ENCODE measurements around the gene CCDC141.

The CCDC141 gene

DNA sequence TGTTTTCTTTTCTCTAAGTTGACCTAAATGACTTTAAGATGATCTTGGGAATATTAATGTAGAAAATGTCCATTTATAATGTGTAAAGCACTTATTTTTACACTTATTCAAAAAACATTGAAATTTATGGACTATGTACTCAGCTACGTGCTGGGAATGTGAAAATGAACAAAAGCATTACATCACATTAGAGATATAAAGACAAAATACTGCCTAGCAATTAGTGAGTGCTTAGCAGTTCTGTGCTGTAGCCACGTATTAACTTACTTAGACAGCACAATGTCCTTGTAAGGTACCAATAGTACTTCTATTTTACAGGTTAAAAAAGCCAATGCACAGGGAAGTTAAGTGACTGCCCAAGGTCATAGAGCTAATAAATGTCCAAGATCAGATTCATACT lies 138.9 kb downstream of the CCDC141 start:
- Histone ChIP-seq H3K9me3 (ENCODE audit: severe bottlenecking) (no peaks in the 10 kb centered on the region), H3K4me3 (ENCODE audit: low read depth, low read length) (no peak overlapping the region), H3K27me3 (ENCODE audit: insufficient read depth, low read depth, severe bottlenecking) (no peaks in the 10 kb centered on the region), H3K27ac (peak overlapping the region; percentile 70), H3K36me3 (no peaks in the 10 kb centered on the region)
- no peak for DNase-seq
- TF ChIP-seq, protein P1, sequence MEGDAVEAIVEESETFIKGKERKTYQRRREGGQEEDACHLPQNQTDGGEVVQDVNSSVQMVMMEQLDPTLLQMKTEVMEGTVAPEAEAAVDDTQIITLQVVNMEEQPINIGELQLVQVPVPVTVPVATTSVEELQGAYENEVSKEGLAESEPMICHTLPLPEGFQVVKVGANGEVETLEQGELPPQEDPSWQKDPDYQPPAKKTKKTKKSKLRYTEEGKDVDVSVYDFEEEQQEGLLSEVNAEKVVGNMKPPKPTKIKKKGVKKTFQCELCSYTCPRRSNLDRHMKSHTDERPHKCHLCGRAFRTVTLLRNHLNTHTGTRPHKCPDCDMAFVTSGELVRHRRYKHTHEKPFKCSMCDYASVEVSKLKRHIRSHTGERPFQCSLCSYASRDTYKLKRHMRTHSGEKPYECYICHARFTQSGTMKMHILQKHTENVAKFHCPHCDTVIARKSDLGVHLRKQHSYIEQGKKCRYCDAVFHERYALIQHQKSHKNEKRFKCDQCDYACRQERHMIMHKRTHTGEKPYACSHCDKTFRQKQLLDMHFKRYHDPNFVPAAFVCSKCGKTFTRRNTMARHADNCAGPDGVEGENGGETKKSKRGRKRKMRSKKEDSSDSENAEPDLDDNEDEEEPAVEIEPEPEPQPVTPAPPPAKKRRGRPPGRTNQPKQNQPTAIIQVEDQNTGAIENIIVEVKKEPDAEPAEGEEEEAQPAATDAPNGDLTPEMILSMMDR (IDR thresholded peaks at IDR 0.05; ENCODE audit: low read depth, low read length) = no peak

DNA sequence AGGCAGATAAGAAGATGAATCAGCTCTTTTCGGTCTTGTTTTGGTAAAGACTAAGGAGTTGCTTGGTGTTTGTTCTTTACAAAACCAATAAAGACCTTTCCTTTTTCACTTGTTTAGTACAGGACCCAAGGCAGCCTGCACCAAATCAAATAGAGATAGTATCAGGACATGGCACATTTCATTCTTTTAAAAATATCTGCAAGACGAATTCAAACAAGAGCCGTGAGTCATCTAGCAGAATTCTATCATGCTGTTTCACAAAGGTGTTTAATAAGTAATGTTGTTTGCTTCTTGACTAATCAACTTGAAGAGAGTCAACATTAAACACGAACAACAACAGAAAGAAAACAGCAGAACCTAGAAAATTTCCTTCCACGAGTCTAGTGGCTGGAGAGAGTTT lies 139.9 kb downstream of the CCDC141 start:
- Histone ChIP-seq H3K27ac (peak overlapping the region; percentile 70), H3K36me3 (no peaks in the 10 kb centered on the region), H3K4me3 (ENCODE audit: low read depth, low read length) (no peak overlapping the region), H3K9me3 (ENCODE audit: severe bottlenecking) (no peaks in the 10 kb centered on the region), H3K27me3 (ENCODE audit: insufficient read depth, low read depth, severe bottlenecking) (no peaks in the 10 kb centered on the region)
- TF ChIP-seq, protein P1 (IDR thresholded peaks at IDR 0.05; ENCODE audit: low read depth, low read length) = no peak
- DNase-seq = no peak

DNA sequence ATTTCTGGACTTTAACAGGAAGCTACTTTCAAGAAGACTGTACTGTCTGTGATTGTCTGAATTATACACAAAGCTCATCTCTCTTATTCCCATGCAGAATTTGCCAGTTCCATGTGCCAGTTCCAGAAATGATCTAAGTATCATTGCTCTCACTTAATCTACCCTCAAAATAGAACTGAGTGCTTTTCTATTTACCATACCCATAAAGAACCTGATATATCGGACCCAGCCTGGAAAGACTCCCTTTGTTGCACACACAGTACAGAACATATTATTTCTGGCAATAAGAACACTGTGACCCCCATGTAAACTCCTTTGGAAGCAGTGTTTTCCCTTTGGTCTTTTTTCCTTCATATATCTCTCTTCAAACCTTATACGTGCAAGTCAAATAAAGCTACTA lies 140.4 kb downstream of the CCDC141 start:
- no peak overlapping the region for H3K4me3 ChIP-seq (ENCODE audit: low read depth, low read length)
- TF ChIP-seq, protein P1 (IDR thresholded peaks at IDR 0.05; ENCODE audit: low read depth, low read length) = no peak
- no peaks in the 10 kb centered on the region for H3K9me3 ChIP-seq (ENCODE audit: severe bottlenecking)
- no peaks in the 10 kb centered on the region for H3K27me3 ChIP-seq (ENCODE audit: insufficient read depth, low read depth, severe bottlenecking)
- H3K27ac ChIP-seq = peak overlapping the region; percentile 70
- DNase-seq = no peak
- H3K36me3 ChIP-seq = no peaks in the 10 kb centered on the region

DNA sequence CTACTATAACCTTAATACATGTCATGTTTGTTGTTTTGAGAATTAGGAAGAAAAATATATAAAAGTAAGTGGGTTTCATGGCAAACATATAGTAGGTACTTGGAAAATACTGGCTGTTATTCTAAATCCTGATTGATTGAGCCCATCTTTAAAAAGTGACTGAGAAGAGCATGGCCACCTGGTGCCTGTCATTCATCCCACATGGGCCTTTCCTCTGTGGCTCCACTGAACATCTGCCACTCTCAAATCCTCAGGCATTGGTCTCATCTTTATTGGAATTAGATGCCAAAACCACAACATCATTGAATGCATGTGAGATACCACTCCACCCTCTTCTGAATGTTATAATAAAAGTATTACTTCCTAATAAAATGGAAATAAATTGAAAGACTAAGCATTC lies 141.1 kb downstream of the CCDC141 start:
- DNase-seq = peak; percentile 80
- Histone ChIP-seq H3K27me3 (ENCODE audit: insufficient read depth, low read depth, severe bottlenecking) (no peaks in the 10 kb centered on the region), H3K27ac (peak overlapping the region; percentile 91), H3K36me3 (no peaks in the 10 kb centered on the region), H3K9me3 (ENCODE audit: severe bottlenecking) (no peaks in the 10 kb centered on the region), H3K4me3 (ENCODE audit: low read depth, low read length) (no peak overlapping the region)
- TF ChIP-seq, protein P1 (IDR thresholded peaks at IDR 0.05; ENCODE audit: low read depth, low read length) = no peak

DNA sequence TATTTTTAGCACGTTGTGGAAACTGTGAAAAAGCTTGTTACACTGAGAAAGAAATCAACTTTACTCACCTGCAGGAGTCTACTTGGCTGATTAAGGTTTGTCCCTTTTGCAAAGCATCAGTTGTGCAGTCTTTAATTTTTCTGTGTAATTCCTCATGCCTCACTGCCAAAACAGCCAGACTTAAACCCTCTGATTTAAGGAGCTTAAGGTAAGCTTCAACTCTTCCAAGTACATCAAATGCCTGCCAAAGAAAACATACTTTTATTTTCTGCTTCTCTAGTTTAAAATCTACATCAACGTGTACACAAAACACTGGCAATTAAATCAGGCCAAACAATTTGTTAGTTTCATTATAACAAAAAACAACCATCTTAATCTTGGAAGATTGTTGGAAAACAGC lies 144.7 kb downstream of the CCDC141 start:
- Histone ChIP-seq H3K36me3 (no peaks in the 10 kb centered on the region; the same call in 1 of the 2 replicates), H3K9me3 (ENCODE audit: severe bottlenecking) (peaks cover 6% of the 10 kb centered on the region), H3K27ac (peak overlapping the region; percentile 91), H3K4me3 (ENCODE audit: low read depth, low read length) (peak overlapping the region; percentile 48), H3K27me3 (ENCODE audit: insufficient read depth, low read depth, severe bottlenecking) (no peaks in the 10 kb centered on the region)
- DNase-seq = no peak
- TF ChIP-seq, protein P1 (IDR thresholded peaks at IDR 0.05; ENCODE audit: low read depth, low read length) = no peak

DNA sequence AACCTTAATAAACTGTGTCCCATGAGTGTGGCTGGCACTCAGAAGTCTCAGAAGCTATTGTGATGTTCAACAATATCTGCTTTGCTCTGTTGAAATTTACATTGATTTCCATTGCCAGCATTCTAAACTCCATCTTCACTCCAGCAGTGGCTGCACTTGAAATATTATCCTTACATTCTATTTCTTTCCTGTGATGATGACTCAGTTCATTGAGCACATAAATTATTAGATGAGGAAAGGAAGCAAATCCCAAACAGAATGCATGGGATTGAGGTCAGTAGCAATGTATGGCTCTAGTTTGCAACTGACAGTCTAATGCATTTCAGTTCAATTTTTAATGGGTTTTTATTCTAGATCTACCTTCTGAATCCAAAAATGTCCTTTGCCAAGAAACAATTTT lies 150.3 kb downstream of the CCDC141 start:
- H3K4me3 ChIP-seq (ENCODE audit: low read depth, low read length) = no peak overlapping the region
- no peak overlapping the region for H3K27ac ChIP-seq
- no peak for DNase-seq
- TF ChIP-seq, protein P1 (IDR thresholded peaks at IDR 0.05; ENCODE audit: low read depth, low read length) = no peak
- peaks cover 16% of the 10 kb centered on the region for H3K36me3 ChIP-seq
- peaks cover 6% of the 10 kb centered on the region for H3K9me3 ChIP-seq (ENCODE audit: severe bottlenecking)
- no peaks in the 10 kb centered on the region for H3K27me3 ChIP-seq (ENCODE audit: insufficient read depth, low read depth, severe bottlenecking)

Measured in WERI-Rb-1 (cell line).